Transverse colon (tissue), 4 donors: ENCODE results near the gene MBNL2.

Source experiments
- CTCF ChIP-seq, 5 experiments: fragments of 200-600 bp in 3 of 5; fragments of 450-650 bp in 2 of 5; sonication (generic) in 3 of 5; IDR thresholded peaks; 1 replicate in 2 of 5; 2 replicates in 3 of 5; pipeline ENCODE4 v1.5.1; 2016 to 2017; ENCODE audit warnings: antibody characterized with exemption in 5 of 5, inconsistent platforms in 3 of 5, mild to moderate bottlenecking in 2 of 5, moderate library complexity in 1 of 5
- POLR2A ChIP-seq: fragments of 450-650 bp; IDR thresholded peaks from one replicate; pipeline ENCODE4 v1.6.1; 2016; ENCODE audit warnings: antibody characterized with exemption, mild to moderate bottlenecking, moderate library complexity
- POLR2AphosphoS5 ChIP-seq, 3 donors: sonication (generic); formaldehyde crosslinking; IDR thresholded peaks; one replicate each; pipeline ENCODE4 v1.6.1; 2016; ENCODE audit warnings: antibody characterized with exemption in 3 of 3

GRCh38 chr13:97295283-97296182 lies 73.4 kb downstream of the MBNL2 start:
- TF ChIP-seq CTCF (IDR thresholded peaks at IDR 0.05), result no peak
- TF ChIP-seq POLR2AphosphoS5 (IDR thresholded peaks at IDR 0.05), result peak in 2 of 3 donors; percentile 12 to 44
- TF ChIP-seq POLR2A, result no peak
